Measurements from ENCODE around the gene COQ9.

The COQ9 gene

GRCh38 chr16:57474671-57475661 lies 27.7 kb downstream of the COQ9 start:
- in situ Hi-C loops (cut with HindIII; ENCODE audit: low sequenced_read_pairs), result no loop called here
- no peak for DNase-seq (ENCODE audit: low read depth, low spot score)
- no peak for TF ChIP-seq CTCF (IDR thresholded peaks at IDR 0.05; ENCODE audit: low read depth, low read length)
- no peak overlapping the region for H3K4me3 ChIP-seq (ENCODE audit: low read depth, low read length)

- peak; percentile 84 for TF ChIP-seq CTCF (IDR thresholded peaks at IDR 0.05; ENCODE audit: low read depth, low read length)
- peak; percentile 43 for DNase-seq (ENCODE audit: low read depth, low spot score)
- no peak overlapping the region for H3K4me3 ChIP-seq (ENCODE audit: low read depth, low read length)
Observed at GRCh38 chr16:57475711-57476339, 28.5 kb downstream of the COQ9 start.

GRCh38 chr16:57476546-57477410 lies 29.5 kb downstream of the COQ9 start:
- DNase-seq (ENCODE audit: low read depth, low spot score), result no peak
- H3K4me3 ChIP-seq (ENCODE audit: low read depth, low read length), result no peak overlapping the region
- no peak for TF ChIP-seq CTCF (IDR thresholded peaks at IDR 0.05; ENCODE audit: low read depth, low read length)
- in situ Hi-C loops (cut with HindIII; ENCODE audit: low sequenced_read_pairs), result no loop called here

More at GRCh38 chr16:57475711-57476339, 28.5 kb downstream of the COQ9 start:
- in situ Hi-C loops (cut with HindIII; ENCODE audit: low sequenced_read_pairs), result no loop called here

GRCh38 chr16:57477531-57478202 lies 30.4 kb downstream of the COQ9 start:
- DNase-seq (ENCODE audit: low read depth, low spot score), result no peak
- TF ChIP-seq CTCF (IDR thresholded peaks at IDR 0.05; ENCODE audit: low read depth, low read length), result no peak
- no peak overlapping the region for H3K4me3 ChIP-seq (ENCODE audit: low read depth, low read length)
- in situ Hi-C loops (cut with HindIII; ENCODE audit: low sequenced_read_pairs), result no loop called here

- no peak for TF ChIP-seq CTCF (IDR thresholded peaks at IDR 0.05; ENCODE audit: low read depth, low read length)
- peak overlapping the region; percentile 55 for H3K4me3 ChIP-seq (ENCODE audit: low read depth, low read length)
- no peak for DNase-seq (ENCODE audit: low read depth, low spot score)
- in situ Hi-C loops (cut with HindIII; ENCODE audit: low sequenced_read_pairs), result no loop called here
Observed at GRCh38 chr16:57478396-57479204, 31.3 kb downstream of the COQ9 start.
